Psoas muscle (tissue), 8 donors: Measurements from ENCODE around the gene ROBO1. TPM values are rescaled to one million over a fixed set of nuclear protein-coding genes. Genes with fewer than 3 reads are reported as not detected.

Experiments used
- ATAC-seq, 4 donors: fragments of 200-7000 bp; cut with Tn5 transposase; one replicate each; pipeline ENCODE4 v1.9.1; 2020; ENCODE audit warnings: moderate library complexity in 3 of 4, mild to moderate bottlenecking in 2 of 4
- DNase-seq, 2 donors: peaks; one replicate each; pipeline ENCODE4 v3.0.0-alpha.2; 2020
- H3K27ac ChIP-seq: fragments of 200-600 bp; one replicate; pipeline ENCODE4 v1.8.0; 2022
- H3K27me3 ChIP-seq, 3 donors: fragments of 200-600 bp in 1 of 3; one replicate each; pipeline versions ENCODE4 v1.6.1 to v1.8.0; 2013 to 2022; ENCODE audit warnings: low read length in 2 of 3, mild to moderate bottlenecking in 2 of 3, moderate library complexity in 1 of 3; ENCODE audit not compliant: insufficient read depth in 3 of 3
- H3K36me3 ChIP-seq, 2 donors: fragments of 200-600 bp in 1 of 2; one replicate each; pipeline versions ENCODE4 v1.6.1 to v1.8.0; 2013 to 2022; ENCODE audit warnings: low read depth in 1 of 2, mild to moderate bottlenecking in 1 of 2, moderate library complexity in 1 of 2; ENCODE audit not compliant: insufficient read depth in 1 of 2
- H3K4me1 ChIP-seq: fragments of 200-600 bp; one replicate; pipeline ENCODE4 v1.8.0; 2022
- H3K4me3 ChIP-seq: fragments of 200-600 bp; one replicate; pipeline ENCODE4 v1.8.0; 2022; ENCODE audit warnings: mild to moderate bottlenecking
- H3K9me3 ChIP-seq: fragments of 200-600 bp; one replicate; pipeline ENCODE4 v1.8.0; 2022
- WGBS, 3 donors: extraction: QIAGEN DNeasy Blood & Tissue Kit; methylation state at CpG; one replicate each; pipeline versions ENCODE4 v1.1.6 to v1.1.7; 2013; 5-methylcytosine and 5-hydroxymethylcytosine counted together
- intact Hi-C, 2 donors: fragments of 100-400 bp; cut with DNase I; formaldehyde crosslinking; loops; one replicate each; pipeline versions ENCODE4 v1.11.0 to v1.14.2; 2022
- polyA plus RNA-seq, 3 donors: library from polyadenylated mRNA; stranded (reverse); fragments of 200-250 nt; gene quantifications; one replicate each; pipeline ENCODE4 v1.2.3, GENCODE V29; 2013
- total RNA-seq, 4 donors: library from RNA; stranded (reverse); fragmentation: NEBNext Ultra II Directional in 2 of 4; extraction: Animal tissue kit (Norgen Biotek cat#: 25700) in 2 of 4; gene quantifications; one replicate each; pipeline versions ENCODE4 v1.2.1 to v1.2.4, GENCODE V29; 2021 to 2023
- TF ChIP-seq, protein P1 (sequence below): fragments of 200-600 bp; IDR thresholded peaks from one replicate; pipeline ENCODE4 v1.8.0; 2022; ENCODE audit warnings: antibody characterized with exemption
- donor health status: healthy with polysubstance abuse.
- donor health status: DM: no; HTN: no; CAD: no; lungs with moderate emphysema.
- donor health status: Bipolar disorder and iron deficiency.
- donor health status: healthy.
- donor health status: DM: yes; HTN: yes; CAD: no.
- donor health status: DM: no; HTN: no; CAD: no.
- donor health status: DM: no; HTN: no; CAD: no.
- donor health status: DM: yes; HTN: yes; CAD: no.

Gene ROBO1
- total and polyA plus RNA-seq, 7 donors = 0.52 to 14.0 (median 4.9) TPM

DNA sequence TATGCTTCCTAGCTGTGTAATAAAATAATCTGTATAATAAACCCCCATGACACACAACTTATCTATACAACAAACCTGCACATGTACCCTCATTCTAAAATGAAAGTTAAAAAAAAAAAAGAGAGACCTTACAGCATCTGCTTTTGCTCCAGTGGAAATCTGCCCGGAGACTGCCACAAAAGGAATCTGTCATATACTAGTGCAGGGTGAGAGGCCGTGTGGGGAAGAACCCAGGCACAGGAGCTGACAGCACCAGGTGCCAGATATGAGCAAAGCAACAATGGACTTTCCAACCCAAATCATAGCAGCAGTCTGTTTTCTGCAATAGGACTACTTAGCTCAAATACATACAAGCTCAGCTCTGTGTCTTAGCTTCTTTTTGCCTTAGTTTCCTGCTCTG lies 346.5 kb downstream of the ROBO1 start:
- ATAC-seq = no peak
- no peak overlapping the region for H3K4me3 ChIP-seq
- H3K36me3 ChIP-seq = no peaks in the 10 kb centered on the region
- H3K9me3 ChIP-seq = no peaks in the 10 kb centered on the region
- H3K4me1 ChIP-seq = no peaks in the 10 kb centered on the region
- 27 to 44% (median 29%) methylated on average over 2 of the region's 2 CpGs for WGBS, 3 donors
- intact Hi-C loops = no loop called here
- H3K27me3 ChIP-seq = no peaks in the 10 kb centered on the region
- TF ChIP-seq, protein P1, sequence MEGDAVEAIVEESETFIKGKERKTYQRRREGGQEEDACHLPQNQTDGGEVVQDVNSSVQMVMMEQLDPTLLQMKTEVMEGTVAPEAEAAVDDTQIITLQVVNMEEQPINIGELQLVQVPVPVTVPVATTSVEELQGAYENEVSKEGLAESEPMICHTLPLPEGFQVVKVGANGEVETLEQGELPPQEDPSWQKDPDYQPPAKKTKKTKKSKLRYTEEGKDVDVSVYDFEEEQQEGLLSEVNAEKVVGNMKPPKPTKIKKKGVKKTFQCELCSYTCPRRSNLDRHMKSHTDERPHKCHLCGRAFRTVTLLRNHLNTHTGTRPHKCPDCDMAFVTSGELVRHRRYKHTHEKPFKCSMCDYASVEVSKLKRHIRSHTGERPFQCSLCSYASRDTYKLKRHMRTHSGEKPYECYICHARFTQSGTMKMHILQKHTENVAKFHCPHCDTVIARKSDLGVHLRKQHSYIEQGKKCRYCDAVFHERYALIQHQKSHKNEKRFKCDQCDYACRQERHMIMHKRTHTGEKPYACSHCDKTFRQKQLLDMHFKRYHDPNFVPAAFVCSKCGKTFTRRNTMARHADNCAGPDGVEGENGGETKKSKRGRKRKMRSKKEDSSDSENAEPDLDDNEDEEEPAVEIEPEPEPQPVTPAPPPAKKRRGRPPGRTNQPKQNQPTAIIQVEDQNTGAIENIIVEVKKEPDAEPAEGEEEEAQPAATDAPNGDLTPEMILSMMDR = no peak
- no peak for DNase-seq
- no peak overlapping the region for H3K27ac ChIP-seq

DNA sequence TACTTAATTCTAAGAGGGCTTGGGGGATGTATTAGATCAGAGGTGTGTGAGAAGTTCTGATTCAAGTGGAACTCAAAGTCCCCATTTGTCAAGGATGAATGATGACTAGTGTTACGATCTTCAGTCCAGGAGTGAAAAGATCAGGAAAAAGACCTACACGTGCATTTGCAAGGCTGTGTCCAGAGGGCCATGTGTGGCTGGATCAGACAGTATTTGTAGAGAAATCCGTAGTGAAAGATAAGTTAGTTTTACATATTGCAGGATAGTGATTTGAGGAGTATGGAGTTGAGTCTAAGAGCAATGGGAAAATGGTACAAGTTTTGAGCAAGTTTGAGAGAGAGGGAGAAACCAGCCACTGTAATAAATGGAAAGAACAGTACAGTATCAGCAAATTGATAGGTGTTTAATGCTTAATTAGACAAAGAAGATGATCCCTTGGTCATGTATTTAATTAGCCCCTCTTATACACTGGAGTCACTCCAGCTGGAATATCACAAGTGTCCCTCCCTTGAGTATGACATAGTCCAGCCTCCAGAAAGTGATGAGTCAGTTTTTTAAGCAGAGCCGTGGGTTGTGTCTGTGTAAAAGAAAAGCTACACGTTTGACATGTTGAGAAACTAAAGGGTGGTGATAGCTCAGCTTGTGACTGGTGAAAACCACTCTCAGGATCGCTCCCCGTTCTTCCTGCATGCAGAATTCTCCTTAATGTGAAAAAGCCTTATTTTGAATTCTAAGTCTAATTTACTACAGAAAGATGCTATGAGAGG lies 348.8 kb downstream of the ROBO1 start:
- intact Hi-C loops = no loop called here
- TF ChIP-seq, protein P1 = no peak
- Histone ChIP-seq H3K9me3 (no peaks in the 10 kb centered on the region), H3K36me3 (no peaks in the 10 kb centered on the region), H3K4me1 (peaks cover 5% of the 10 kb centered on the region), H3K27ac (no peak overlapping the region), H3K27me3 (no peaks in the 10 kb centered on the region), H3K4me3 (no peak overlapping the region)
- no peak for DNase-seq
- 54 to 61% (median 61%) methylated on average over 7 of the region's 7 CpGs for WGBS, 3 donors
- no peak for ATAC-seq

DNA sequence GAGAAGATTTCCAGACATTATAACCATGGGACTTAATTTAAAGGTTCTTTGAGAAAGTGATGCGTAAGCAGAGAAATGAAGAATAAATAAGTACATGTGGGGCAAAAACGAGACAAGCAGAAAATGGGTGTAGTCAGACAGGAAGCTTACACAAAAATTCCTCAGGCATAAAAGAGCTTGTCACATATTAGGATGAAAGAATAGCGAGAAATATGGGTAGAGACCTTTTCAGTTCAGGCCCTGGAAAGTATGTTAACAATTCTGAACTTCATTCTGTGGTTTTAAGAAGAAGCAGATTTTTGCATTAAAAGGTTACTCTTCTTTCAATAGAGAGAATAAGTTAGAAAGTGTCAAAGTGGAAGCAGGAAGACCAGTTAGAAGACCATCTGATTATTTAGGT lies 352.4 kb downstream of the ROBO1 start:
- intact Hi-C loops = no loop called here
- no peak overlapping the region for H3K4me3 ChIP-seq
- H3K36me3 ChIP-seq = no peaks in the 10 kb centered on the region
- DNase-seq = no peak
- peaks cover 5% of the 10 kb centered on the region for H3K4me1 ChIP-seq
- H3K9me3 ChIP-seq = no peaks in the 10 kb centered on the region
- TF ChIP-seq, protein P1 = no peak
- H3K27me3 ChIP-seq = no peaks in the 10 kb centered on the region
- ATAC-seq = no peak
- 48 to 70% (median 58%) methylated on average over 3 of the region's 3 CpGs for WGBS, 3 donors
- H3K27ac ChIP-seq = no peak overlapping the region

DNA sequence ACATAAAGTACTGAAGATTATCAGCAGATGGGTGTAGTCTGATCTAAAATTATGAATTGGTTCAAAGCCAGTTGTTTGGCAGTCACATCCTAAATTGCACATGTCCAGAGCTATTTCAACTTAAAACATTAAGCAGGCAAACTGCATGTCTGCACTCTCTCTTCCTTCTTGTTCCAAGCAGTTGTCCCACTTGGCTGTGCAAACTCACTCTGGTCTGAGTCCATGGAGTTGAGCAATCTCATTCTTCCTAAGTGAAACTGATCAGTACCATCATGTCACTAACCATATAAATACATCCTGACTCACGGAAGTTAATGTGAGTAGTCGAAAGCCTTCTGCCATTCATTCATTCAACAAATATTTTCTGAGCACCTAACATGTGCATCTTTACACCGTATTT lies 353.0 kb downstream of the ROBO1 start:
- no peaks in the 10 kb centered on the region for H3K36me3 ChIP-seq
- no peaks in the 10 kb centered on the region for H3K9me3 ChIP-seq
- H3K27ac ChIP-seq = no peak overlapping the region
- TF ChIP-seq, protein P1 = no peak
- H3K27me3 ChIP-seq = no peaks in the 10 kb centered on the region
- peaks cover 5% of the 10 kb centered on the region for H3K4me1 ChIP-seq
- no peak overlapping the region for H3K4me3 ChIP-seq
- peak; percentile 95 to 100 (median 100) for ATAC-seq
- WGBS, 3 donors = 24 to 36% (median 26%) methylated on average over 3 of the region's 3 CpGs
- peak; percentile 45 to 67 for DNase-seq
- intact Hi-C loops = no loop called here

DNA sequence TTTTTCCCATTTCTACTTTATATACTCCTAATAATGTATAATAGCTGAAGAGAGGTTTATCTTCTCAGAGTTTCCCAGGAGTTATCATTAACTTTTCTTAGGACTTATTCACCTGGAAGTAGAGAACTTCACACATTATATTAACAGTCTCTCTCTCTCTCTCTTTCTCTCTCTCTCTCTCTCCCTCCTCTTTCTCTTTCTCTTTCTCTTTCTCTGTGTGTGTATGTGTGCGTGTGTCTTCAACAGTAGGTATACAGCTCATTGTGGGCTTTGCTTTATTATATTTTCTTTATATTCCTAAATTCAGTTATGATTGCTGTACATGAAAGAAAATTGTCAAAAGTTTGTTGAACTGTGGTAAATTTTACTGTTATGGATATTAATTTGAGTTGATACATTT lies 353.8 kb downstream of the ROBO1 start:
- Histone ChIP-seq H3K36me3 (no peaks in the 10 kb centered on the region), H3K27ac (no peak overlapping the region), H3K4me3 (no peak overlapping the region), H3K27me3 (no peaks in the 10 kb centered on the region), H3K9me3 (no peaks in the 10 kb centered on the region), H3K4me1 (peaks cover 5% of the 10 kb centered on the region)
- 78 to 91% (median 87%) methylated on average over 1 of the region's 1 CpG for WGBS, 3 donors
- DNase-seq (no peak), ATAC-seq (peak in 1 of 4 donors; percentile 45)
- TF ChIP-seq, protein P1 = no peak
- intact Hi-C loops = no loop called here
